ENCODE data around the gene PLA1A.
A peak's percentile ranks its signal among the peaks of the same experiment; 100 is the strongest.

The PLA1A gene

GRCh38 chr3:119658994-119659393, 61.3 kb downstream of the PLA1A start:
- Histone ChIP-seq H3K27ac (ENCODE audit: low read depth, low read length) (no peak overlapping the region), H3K9ac (ENCODE audit: low read length in 5 of 5) (no peak overlapping the region), H3K4me1 (ENCODE audit: control insufficient read depth in 5 of 5, insufficient read depth in 5 of 5, low read length in 5 of 5) (peaks cover 0 to 18% (median 14%) of the 10 kb centered on the region in 5 donors), H3K9me3 (ENCODE audit: control insufficient read depth in 5 of 5, low read length in 5 of 5) (no peaks in the 10 kb centered on the region), H3K4me3 (ENCODE audit: low read depth in 1 of 5, low read length in 5 of 5) (no peak overlapping the region), H3K36me3 (ENCODE audit: control insufficient read depth in 5 of 5, insufficient read depth in 5 of 5, low read length in 5 of 5) (peaks cover 0 to 6% (median 0%) of the 10 kb centered on the region in 5 donors), H3K27me3 (ENCODE audit: control insufficient read depth in 5 of 5, insufficient read depth in 4 of 5, low read length in 5 of 5) (no peaks in the 10 kb centered on the region)

DNA sequence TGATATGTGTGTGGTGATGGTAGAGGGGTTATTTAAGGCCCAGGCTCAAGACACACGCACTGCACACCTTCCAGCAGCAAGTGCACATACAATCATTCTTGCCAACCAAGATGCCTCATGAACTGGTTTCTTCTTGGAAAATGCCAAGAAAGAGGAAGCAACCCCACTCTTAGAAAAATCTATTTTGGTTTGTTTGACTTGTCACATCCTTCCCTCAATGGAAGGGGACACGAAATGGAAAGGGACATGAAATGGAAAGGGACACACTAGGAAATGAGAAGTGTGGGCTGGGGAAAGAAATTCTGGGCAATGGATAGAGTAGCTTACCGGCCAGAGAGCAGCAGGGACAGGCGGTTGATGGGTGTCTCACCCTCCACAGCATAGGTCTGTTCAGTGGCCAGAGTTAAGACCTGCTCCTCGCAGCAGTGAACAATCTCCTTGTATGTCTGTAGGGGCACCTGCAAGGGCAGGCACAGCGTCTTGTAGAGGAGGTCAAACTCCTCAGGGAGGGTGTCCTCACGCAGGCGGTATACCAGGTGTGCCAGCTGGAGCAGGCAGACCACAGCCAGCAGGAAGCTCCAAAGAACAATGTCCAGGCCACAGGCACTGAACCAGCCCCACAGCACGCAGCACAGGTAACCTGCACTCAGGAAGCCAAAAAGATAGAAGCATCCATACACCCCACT, 62.1 kb downstream of the PLA1A start:
- Histone ChIP-seq H3K36me3 (ENCODE audit: control insufficient read depth in 5 of 5, insufficient read depth in 5 of 5, low read length in 5 of 5) (peaks cover 0 to 6% (median 0%) of the 10 kb centered on the region in 5 donors), H3K4me3 (ENCODE audit: low read depth in 1 of 5, low read length in 5 of 5) (no peak overlapping the region), H3K9ac (ENCODE audit: low read length in 5 of 5) (no peak overlapping the region), H3K27ac (ENCODE audit: low read depth, low read length) (no peak overlapping the region), H3K4me1 (ENCODE audit: control insufficient read depth in 5 of 5, insufficient read depth in 5 of 5, low read length in 5 of 5) (peaks cover 0 to 18% (median 14%) of the 10 kb centered on the region in 5 donors), H3K9me3 (ENCODE audit: control insufficient read depth in 5 of 5, low read length in 5 of 5) (no peaks in the 10 kb centered on the region), H3K27me3 (ENCODE audit: control insufficient read depth in 5 of 5, insufficient read depth in 4 of 5, low read length in 5 of 5) (no peaks in the 10 kb centered on the region)

GRCh38 chr3:119660474-119661440, 63.1 kb downstream of the PLA1A start, which contains the start of gene POPDC2:
TSS of gene POPDC2 (minus strand) at chr3:119660589. CDS start at chr3:119660423, 166 bp downstream.
- no peaks in the 10 kb centered on the region for H3K9me3 ChIP-seq (ENCODE audit: control insufficient read depth in 5 of 5, low read length in 5 of 5)
- H3K4me3 ChIP-seq (ENCODE audit: low read depth in 1 of 5, low read length in 5 of 5) = no peak within 1 kb of the TSS
- peaks cover 0 to 18% (median 14%) of the 10 kb centered on the region in 5 donors for H3K4me1 ChIP-seq (ENCODE audit: control insufficient read depth in 5 of 5, insufficient read depth in 5 of 5, low read length in 5 of 5)
- no peak within 1 kb of the TSS for H3K9ac ChIP-seq (ENCODE audit: low read length in 5 of 5)
- peaks cover 0 to 6% (median 0%) of the 10 kb centered on the region in 5 donors for H3K36me3 ChIP-seq (ENCODE audit: control insufficient read depth in 5 of 5, insufficient read depth in 5 of 5, low read length in 5 of 5)
- H3K27me3 ChIP-seq (ENCODE audit: control insufficient read depth in 5 of 5, insufficient read depth in 4 of 5, low read length in 5 of 5) = no peaks in the 10 kb centered on the region
- H3K27ac ChIP-seq (ENCODE audit: low read depth, low read length) = no peak within 1 kb of the TSS

- H3K9me3 ChIP-seq (ENCODE audit: control insufficient read depth in 5 of 5, low read length in 5 of 5) = no peaks in the 10 kb centered on the region
- H3K4me3 ChIP-seq (ENCODE audit: low read depth in 1 of 5, low read length in 5 of 5) = no peak overlapping the region
- no peak overlapping the region for H3K9ac ChIP-seq (ENCODE audit: low read length in 5 of 5)
- no peak overlapping the region for H3K27ac ChIP-seq (ENCODE audit: low read depth, low read length)
- peaks cover 0 to 4% (median 2%) of the 10 kb centered on the region in 5 donors for H3K36me3 ChIP-seq (ENCODE audit: control insufficient read depth in 5 of 5, insufficient read depth in 5 of 5, low read length in 5 of 5)
- no peaks in the 10 kb centered on the region for H3K27me3 ChIP-seq (ENCODE audit: control insufficient read depth in 5 of 5, insufficient read depth in 4 of 5, low read length in 5 of 5)
- peaks cover 0 to 18% (median 14%) of the 10 kb centered on the region in 5 donors for H3K4me1 ChIP-seq (ENCODE audit: control insufficient read depth in 5 of 5, insufficient read depth in 5 of 5, low read length in 5 of 5)
Measured at GRCh38 chr3:119662604-119663373, 65.1 kb downstream of the PLA1A start.

DNA sequence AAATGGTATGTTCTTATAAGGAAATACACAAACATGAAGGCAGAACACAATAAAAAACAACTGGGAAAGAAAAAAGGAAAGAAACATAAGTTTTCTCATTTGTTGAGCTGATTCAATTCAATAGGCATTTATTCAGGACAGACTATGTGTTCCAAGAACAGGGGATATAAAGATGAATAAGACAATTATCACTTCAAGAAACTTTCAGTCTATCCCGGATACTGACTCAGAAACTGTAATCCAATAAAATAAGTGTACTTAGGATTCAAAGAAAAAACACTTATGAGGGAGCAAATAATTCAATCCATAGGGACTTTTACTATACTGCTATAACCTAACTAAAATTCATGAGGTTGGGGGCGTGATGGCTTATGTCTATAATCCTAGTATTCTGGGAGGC, 66.2 kb downstream of the PLA1A start:
- no peaks in the 10 kb centered on the region for H3K27me3 ChIP-seq (ENCODE audit: control insufficient read depth in 5 of 5, insufficient read depth in 4 of 5, low read length in 5 of 5)
- peaks cover 2 to 11% (median 3%) of the 10 kb centered on the region in 5 donors for H3K36me3 ChIP-seq (ENCODE audit: control insufficient read depth in 5 of 5, insufficient read depth in 5 of 5, low read length in 5 of 5)
- H3K4me3 ChIP-seq (ENCODE audit: low read depth in 1 of 5, low read length in 5 of 5) = no peak overlapping the region
- no peak overlapping the region for H3K27ac ChIP-seq (ENCODE audit: low read depth, low read length)
- H3K9ac ChIP-seq (ENCODE audit: low read length in 5 of 5) = no peak overlapping the region
- no peaks in the 10 kb centered on the region for H3K9me3 ChIP-seq (ENCODE audit: control insufficient read depth in 5 of 5, low read length in 5 of 5)
- H3K4me1 ChIP-seq (ENCODE audit: control insufficient read depth in 5 of 5, insufficient read depth in 5 of 5, low read length in 5 of 5) = peaks cover 0 to 16% (median 13%) of the 10 kb centered on the region in 5 donors

DNA sequence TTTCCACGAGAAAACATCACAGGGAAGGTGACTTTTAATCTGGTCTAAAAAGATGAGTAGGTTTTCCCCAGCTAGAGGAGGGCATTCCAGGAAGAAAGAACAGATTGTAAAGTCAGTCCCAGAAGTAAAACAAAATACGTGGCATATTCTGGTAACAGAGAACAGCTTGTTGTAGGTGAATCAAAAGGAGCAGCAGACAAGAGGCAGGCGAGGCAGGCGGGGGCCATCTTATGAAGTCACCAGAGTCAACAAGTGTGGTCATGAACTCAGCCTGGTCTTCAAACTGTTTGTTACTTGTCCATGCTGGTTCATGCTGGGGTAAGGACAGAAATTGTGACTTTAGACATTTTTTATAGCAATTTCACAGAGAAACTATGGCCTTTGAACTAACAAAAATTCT, 66.7 kb downstream of the PLA1A start:
- Histone ChIP-seq H3K9me3 (ENCODE audit: control insufficient read depth in 5 of 5, low read length in 5 of 5) (no peaks in the 10 kb centered on the region), H3K4me3 (ENCODE audit: low read depth in 1 of 5, low read length in 5 of 5) (no peak overlapping the region), H3K36me3 (ENCODE audit: control insufficient read depth in 5 of 5, insufficient read depth in 5 of 5, low read length in 5 of 5) (peaks cover 2 to 12% (median 3%) of the 10 kb centered on the region in 5 donors), H3K27me3 (ENCODE audit: control insufficient read depth in 5 of 5, insufficient read depth in 4 of 5, low read length in 5 of 5) (no peaks in the 10 kb centered on the region), H3K4me1 (ENCODE audit: control insufficient read depth in 5 of 5, insufficient read depth in 5 of 5, low read length in 5 of 5) (peaks cover 0 to 16% (median 13%) of the 10 kb centered on the region in 5 donors), H3K9ac (ENCODE audit: low read length in 5 of 5) (no peak overlapping the region), H3K27ac (ENCODE audit: low read depth, low read length) (no peak overlapping the region)

DNA sequence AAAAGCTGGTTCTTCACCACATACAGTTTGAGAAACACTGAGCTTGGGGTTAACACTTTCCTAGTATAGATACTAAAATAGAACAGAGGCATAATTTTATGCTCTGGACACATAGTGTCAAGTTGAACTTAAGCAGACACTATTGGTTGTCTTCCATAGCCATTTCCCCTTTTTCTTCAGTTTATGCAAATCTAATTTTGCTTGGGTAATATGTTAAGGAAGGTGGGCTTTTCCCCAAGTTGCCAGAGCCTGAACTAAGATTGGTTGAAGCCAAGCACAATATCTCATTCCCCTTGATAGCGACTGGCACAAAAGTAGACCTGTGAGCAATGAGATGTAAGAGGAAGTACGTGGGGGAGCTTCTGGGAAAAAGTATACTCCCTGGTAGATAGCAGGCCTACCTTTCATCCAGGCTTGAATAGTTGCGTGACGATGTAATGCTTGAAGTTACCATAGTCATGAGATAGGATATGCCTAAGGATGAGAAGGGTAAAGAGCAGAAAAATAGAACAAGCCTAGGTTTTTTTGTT, 67.2 kb downstream of the PLA1A start:
- peaks cover 0 to 15% (median 14%) of the 10 kb centered on the region in 5 donors for H3K4me1 ChIP-seq (ENCODE audit: control insufficient read depth in 5 of 5, insufficient read depth in 5 of 5, low read length in 5 of 5)
- H3K9ac ChIP-seq (ENCODE audit: low read length in 5 of 5) = no peak overlapping the region
- H3K36me3 ChIP-seq (ENCODE audit: control insufficient read depth in 5 of 5, insufficient read depth in 5 of 5, low read length in 5 of 5) = peaks cover 2 to 12% (median 3%) of the 10 kb centered on the region in 5 donors
- H3K27ac ChIP-seq (ENCODE audit: low read depth, low read length) = no peak overlapping the region
- H3K27me3 ChIP-seq (ENCODE audit: control insufficient read depth in 5 of 5, insufficient read depth in 4 of 5, low read length in 5 of 5) = no peaks in the 10 kb centered on the region
- no peak overlapping the region for H3K4me3 ChIP-seq (ENCODE audit: low read depth in 1 of 5, low read length in 5 of 5)
- H3K9me3 ChIP-seq (ENCODE audit: control insufficient read depth in 5 of 5, low read length in 5 of 5) = no peaks in the 10 kb centered on the region

DNA sequence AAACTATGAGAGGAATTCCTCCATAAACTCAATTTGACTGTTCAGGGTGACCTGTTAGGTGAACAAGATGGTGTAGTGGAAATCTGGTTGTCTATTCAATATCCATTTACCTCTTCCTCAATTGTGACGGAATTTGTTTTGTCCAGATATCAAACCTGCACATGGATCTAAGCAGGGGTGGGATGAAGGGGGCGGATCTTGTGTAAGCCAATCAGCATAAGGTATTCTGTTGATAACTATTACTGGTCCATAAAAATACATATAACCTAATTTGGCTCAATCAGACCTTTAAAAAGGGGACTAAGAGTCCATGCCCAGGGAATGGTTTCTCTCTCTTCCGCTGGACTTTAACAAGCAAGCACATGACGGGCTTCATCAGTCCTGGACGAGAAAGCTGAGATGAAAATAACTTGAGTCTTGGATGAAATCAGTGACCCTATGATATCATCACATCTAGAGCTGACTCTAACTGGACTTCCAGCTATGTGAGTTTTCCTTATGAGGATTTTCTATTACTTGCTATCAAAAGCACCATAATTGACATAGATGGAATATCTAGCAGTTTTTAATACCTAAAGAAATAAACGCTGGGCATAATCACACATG, 68.4 kb downstream of the PLA1A start:
- H3K36me3 ChIP-seq (ENCODE audit: control insufficient read depth in 5 of 5, insufficient read depth in 5 of 5, low read length in 5 of 5) = peaks cover 2 to 18% (median 3%) of the 10 kb centered on the region in 5 donors
- no peaks in the 10 kb centered on the region for H3K9me3 ChIP-seq (ENCODE audit: control insufficient read depth in 5 of 5, low read length in 5 of 5)
- H3K27me3 ChIP-seq (ENCODE audit: control insufficient read depth in 5 of 5, insufficient read depth in 4 of 5, low read length in 5 of 5) = no peaks in the 10 kb centered on the region
- no peak overlapping the region for H3K4me3 ChIP-seq (ENCODE audit: low read depth in 1 of 5, low read length in 5 of 5)
- no peak overlapping the region for H3K9ac ChIP-seq (ENCODE audit: low read length in 5 of 5)
- no peak overlapping the region for H3K27ac ChIP-seq (ENCODE audit: low read depth, low read length)
- peaks cover 0 to 16% (median 13%) of the 10 kb centered on the region in 5 donors for H3K4me1 ChIP-seq (ENCODE audit: control insufficient read depth in 5 of 5, insufficient read depth in 5 of 5, low read length in 5 of 5)

DNA sequence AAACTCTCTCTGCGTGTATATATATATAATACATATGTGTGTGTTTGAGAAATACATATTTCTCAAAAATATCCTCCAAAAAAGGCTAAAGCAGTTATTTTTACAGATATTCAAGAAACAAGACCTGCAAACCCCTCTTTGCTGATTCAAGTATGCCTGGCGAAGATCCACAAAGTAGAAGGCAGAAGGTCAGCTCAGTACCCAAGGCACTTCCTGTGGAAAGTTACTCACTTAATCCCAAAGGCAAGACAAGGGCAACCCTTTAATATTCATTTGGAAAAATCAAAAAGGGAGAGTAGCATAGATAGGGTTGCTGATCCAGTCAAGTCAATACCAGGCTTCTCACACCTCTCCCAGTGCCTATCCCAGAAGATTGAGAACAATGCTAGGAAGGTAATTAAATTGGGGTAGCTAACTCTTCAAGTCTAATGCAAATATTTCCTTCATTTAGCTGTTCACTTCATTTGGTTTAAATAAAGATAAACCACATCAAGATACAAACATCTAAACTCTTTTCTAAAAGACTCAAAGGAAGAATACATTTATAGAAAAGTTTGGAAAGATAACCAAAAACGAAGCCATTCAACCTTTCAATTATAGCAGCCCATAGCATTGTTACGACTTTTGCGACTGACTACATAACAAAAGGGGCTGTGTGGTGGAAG, 72.4 kb downstream of the PLA1A start:
- Histone ChIP-seq H3K9ac (ENCODE audit: low read length in 5 of 5) (no peak overlapping the region), H3K4me1 (ENCODE audit: control insufficient read depth in 5 of 5, insufficient read depth in 5 of 5, low read length in 5 of 5) (peaks cover 0 to 10% (median 7%) of the 10 kb centered on the region in 5 donors), H3K9me3 (ENCODE audit: control insufficient read depth in 5 of 5, low read length in 5 of 5) (no peaks in the 10 kb centered on the region), H3K27ac (ENCODE audit: low read depth, low read length) (peak overlapping the region; percentile 25), H3K4me3 (ENCODE audit: low read depth in 1 of 5, low read length in 5 of 5) (no peak overlapping the region), H3K36me3 (ENCODE audit: control insufficient read depth in 5 of 5, insufficient read depth in 5 of 5, low read length in 5 of 5) (peaks cover 24 to 43% (median 35%) of the 10 kb centered on the region in 5 donors), H3K27me3 (ENCODE audit: control insufficient read depth in 5 of 5, insufficient read depth in 4 of 5, low read length in 5 of 5) (no peaks in the 10 kb centered on the region)
